Measurements from ENCODE around the gene OTULINL. TPM values are rescaled to one million over a fixed set of nuclear protein-coding genes. Genes with fewer than 3 reads are reported as not detected.

Gene OTULINL
- total RNA-seq, 1 donor from 2014 or later = 14.4 TPM

DNA sequence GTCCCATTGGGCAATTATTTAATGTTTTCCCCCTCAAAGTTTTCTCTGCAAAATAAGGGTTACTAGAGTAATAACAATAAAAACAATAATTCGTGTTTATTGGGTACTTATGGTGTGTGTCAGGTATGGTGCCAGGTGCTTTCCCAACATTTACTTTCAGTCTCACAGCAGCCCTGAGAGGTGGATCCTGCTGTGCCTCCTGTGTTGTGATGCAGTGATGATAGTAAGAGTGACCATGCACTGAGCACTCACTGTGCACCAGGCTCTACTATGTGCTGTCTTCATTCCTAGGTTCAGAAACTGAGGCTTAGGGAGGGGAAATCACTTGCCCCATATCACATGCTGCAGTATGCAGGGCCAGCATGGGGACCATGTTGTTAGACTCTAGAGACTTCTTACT lies 15.5 kb downstream of the OTULINL start:
- Mint-ChIP-seq H3K27me3 (ENCODE audit: unreplicated experiment) (peaks cover 2% of the 10 kb centered on the region), H3K4me3 (ENCODE audit: unreplicated experiment) (no peak overlapping the region), H3K36me3 (ENCODE audit: unreplicated experiment) (no peaks in the 10 kb centered on the region), H3K27ac (ENCODE audit: unreplicated experiment) (no peak overlapping the region), H3K4me1 (ENCODE audit: low read depth, unreplicated experiment) (peaks cover 6% of the 10 kb centered on the region), H3K9me3 (ENCODE audit: unreplicated experiment) (no peaks in the 10 kb centered on the region)
- TF ChIP-seq, protein P1, sequence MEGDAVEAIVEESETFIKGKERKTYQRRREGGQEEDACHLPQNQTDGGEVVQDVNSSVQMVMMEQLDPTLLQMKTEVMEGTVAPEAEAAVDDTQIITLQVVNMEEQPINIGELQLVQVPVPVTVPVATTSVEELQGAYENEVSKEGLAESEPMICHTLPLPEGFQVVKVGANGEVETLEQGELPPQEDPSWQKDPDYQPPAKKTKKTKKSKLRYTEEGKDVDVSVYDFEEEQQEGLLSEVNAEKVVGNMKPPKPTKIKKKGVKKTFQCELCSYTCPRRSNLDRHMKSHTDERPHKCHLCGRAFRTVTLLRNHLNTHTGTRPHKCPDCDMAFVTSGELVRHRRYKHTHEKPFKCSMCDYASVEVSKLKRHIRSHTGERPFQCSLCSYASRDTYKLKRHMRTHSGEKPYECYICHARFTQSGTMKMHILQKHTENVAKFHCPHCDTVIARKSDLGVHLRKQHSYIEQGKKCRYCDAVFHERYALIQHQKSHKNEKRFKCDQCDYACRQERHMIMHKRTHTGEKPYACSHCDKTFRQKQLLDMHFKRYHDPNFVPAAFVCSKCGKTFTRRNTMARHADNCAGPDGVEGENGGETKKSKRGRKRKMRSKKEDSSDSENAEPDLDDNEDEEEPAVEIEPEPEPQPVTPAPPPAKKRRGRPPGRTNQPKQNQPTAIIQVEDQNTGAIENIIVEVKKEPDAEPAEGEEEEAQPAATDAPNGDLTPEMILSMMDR (IDR thresholded peaks at IDR 0.05; ENCODE audit: partially characterized antibody, unreplicated experiment) = no peak
- no peak for DNase-seq

DNA sequence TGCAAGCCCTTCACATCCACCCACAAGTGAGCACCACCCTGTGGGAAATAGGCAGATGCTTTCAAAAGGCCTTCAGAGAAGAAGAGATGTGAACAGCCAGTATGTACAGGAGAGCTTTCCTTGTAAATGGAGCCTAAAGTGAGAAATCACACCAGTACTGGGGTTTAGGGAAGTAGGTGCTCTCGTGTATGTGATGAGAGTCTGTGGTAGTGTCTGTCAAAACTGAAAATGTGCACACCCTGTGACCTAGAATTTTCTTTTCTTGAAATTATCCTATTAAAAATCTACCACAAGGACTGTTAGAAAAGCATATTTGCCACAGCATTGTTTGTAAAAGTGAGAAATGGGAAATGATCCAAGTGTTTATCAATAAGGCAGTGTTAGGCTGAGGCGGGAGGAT lies 16.6 kb downstream of the OTULINL start:
- no peak overlapping the region for H3K4me3 Mint-ChIP-seq (ENCODE audit: unreplicated experiment)
- no peaks in the 10 kb centered on the region for H3K9me3 Mint-ChIP-seq (ENCODE audit: unreplicated experiment)
- TF ChIP-seq, protein P1 (IDR thresholded peaks at IDR 0.05; ENCODE audit: partially characterized antibody, unreplicated experiment) = no peak
- peaks cover 2% of the 10 kb centered on the region for H3K4me1 Mint-ChIP-seq (ENCODE audit: low read depth, unreplicated experiment)
- H3K36me3 Mint-ChIP-seq (ENCODE audit: unreplicated experiment) = no peaks in the 10 kb centered on the region
- DNase-seq = no peak
- peaks cover 2% of the 10 kb centered on the region for H3K27me3 Mint-ChIP-seq (ENCODE audit: unreplicated experiment)
- no peak overlapping the region for H3K27ac Mint-ChIP-seq (ENCODE audit: unreplicated experiment)

DNA sequence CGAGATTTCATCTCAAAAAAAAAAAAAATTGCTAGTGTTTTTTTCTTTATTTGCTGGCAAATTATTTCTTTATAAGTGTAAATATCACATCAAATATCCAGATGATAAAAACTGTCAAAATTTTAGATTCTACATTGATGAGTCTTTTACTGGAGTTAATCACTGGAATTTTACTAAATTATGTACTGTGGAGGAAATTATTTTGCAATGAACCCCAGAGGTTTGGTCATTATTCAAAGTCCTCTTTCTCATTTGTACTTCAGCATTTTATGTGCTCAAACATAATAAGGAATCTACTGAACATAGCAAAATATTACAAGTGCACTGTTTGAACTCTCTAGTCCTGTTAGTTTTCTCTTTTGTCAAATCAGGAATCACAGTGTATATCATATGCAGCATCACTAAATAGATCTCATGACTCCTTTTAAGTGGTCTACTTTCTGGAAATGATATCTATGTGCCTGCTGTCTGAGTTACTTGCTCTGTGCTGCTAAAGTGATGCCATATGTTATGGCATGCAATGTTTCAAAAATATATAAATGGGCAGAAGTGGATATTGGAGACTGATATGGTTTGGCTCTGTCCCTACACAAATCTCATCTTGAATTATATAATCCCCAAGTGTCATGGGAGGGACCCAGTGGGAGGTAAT lies 18.0 kb downstream of the OTULINL start:
- no peak overlapping the region for H3K27ac Mint-ChIP-seq (ENCODE audit: unreplicated experiment)
- H3K4me1 Mint-ChIP-seq (ENCODE audit: low read depth, unreplicated experiment) = no peaks in the 10 kb centered on the region
- no peak overlapping the region for H3K4me3 Mint-ChIP-seq (ENCODE audit: unreplicated experiment)
- peaks cover 3% of the 10 kb centered on the region for H3K36me3 Mint-ChIP-seq (ENCODE audit: unreplicated experiment)
- no peaks in the 10 kb centered on the region for H3K9me3 Mint-ChIP-seq (ENCODE audit: unreplicated experiment)
- H3K27me3 Mint-ChIP-seq (ENCODE audit: unreplicated experiment) = peaks cover 2% of the 10 kb centered on the region
- DNase-seq = no peak
- TF ChIP-seq, protein P1 (IDR thresholded peaks at IDR 0.05; ENCODE audit: partially characterized antibody, unreplicated experiment) = no peak

DNA sequence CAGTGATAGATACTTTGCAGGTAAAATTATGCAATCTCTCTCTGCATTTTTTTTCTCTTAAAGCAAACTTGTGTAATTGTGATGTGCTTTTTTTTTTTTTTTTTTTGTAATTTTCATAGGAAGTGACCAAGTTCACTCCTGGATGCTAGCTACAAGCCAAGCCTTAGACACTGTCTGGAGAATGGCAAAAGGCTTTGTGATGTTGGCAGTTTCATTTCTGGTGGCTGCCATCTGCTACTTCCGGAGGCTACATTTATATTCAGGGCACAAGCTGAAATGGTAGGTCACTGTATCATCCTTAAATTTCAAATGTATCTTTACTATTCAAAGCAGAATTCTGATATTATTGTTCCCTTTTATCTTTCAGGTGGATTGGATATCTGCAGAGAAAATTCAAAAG lies 19.3 kb downstream of the OTULINL start:
- H3K9me3 Mint-ChIP-seq (ENCODE audit: unreplicated experiment) = no peaks in the 10 kb centered on the region
- DNase-seq = no peak
- H3K4me1 Mint-ChIP-seq (ENCODE audit: low read depth, unreplicated experiment) = no peaks in the 10 kb centered on the region
- TF ChIP-seq, protein P1 (IDR thresholded peaks at IDR 0.05; ENCODE audit: partially characterized antibody, unreplicated experiment) = no peak
- no peak overlapping the region for H3K4me3 Mint-ChIP-seq (ENCODE audit: unreplicated experiment)
- H3K36me3 Mint-ChIP-seq (ENCODE audit: unreplicated experiment) = peaks cover 10% of the 10 kb centered on the region
- no peak overlapping the region for H3K27ac Mint-ChIP-seq (ENCODE audit: unreplicated experiment)
- H3K27me3 Mint-ChIP-seq (ENCODE audit: unreplicated experiment) = peaks cover 2% of the 10 kb centered on the region

DNA sequence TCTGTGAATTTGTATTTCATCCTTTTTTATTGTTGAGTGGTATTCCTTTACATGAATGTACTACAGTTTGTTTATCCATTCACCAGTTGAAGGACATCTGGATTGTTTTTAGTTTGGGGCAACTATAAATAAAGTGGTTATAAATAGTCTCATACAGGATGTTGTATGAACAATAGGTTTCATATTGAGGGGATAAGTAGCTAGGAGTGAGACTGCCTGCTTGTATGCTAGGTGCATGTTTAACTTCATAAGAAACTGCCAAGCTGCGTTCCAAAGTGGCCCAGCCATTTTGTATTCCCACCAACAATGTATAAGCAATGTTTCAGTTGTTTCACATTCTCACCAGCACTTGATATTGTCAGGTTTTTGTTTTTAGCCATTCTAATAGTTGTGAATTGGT lies 21.5 kb downstream of the OTULINL start:
- no peak for DNase-seq
- TF ChIP-seq, protein P1 (IDR thresholded peaks at IDR 0.05; ENCODE audit: partially characterized antibody, unreplicated experiment) = no peak
- H3K36me3 Mint-ChIP-seq (ENCODE audit: unreplicated experiment) = peaks cover 11% of the 10 kb centered on the region
- no peaks in the 10 kb centered on the region for H3K9me3 Mint-ChIP-seq (ENCODE audit: unreplicated experiment)
- H3K4me1 Mint-ChIP-seq (ENCODE audit: low read depth, unreplicated experiment) = no peaks in the 10 kb centered on the region
- H3K4me3 Mint-ChIP-seq (ENCODE audit: unreplicated experiment) = no peak overlapping the region
- no peak overlapping the region for H3K27ac Mint-ChIP-seq (ENCODE audit: unreplicated experiment)
- H3K27me3 Mint-ChIP-seq (ENCODE audit: unreplicated experiment) = no peaks in the 10 kb centered on the region
